HL-60 (cell line): ENCODE results near the gene CWH43.
"Not testable (repeated sequence)": the region's sequence is repeated elsewhere in the genome, so short reads cannot be mapped to it uniquely, and the experiment has no call there.

Source experiments
- POLR2AphosphoS5 ChIP-seq: IDR thresholded peaks from 2 replicates; pipeline ENCODE4 v1.6.1; 2012; ENCODE audit warnings: low read depth
- TF ChIP-seq, protein P1 (sequence below): IDR thresholded peaks from one replicate; pipeline ENCODE4 v1.5.1; 2011; ENCODE audit warnings: low read length, control low read depth, inconsistent platforms; ENCODE audit not compliant: insufficient read depth

DNA sequence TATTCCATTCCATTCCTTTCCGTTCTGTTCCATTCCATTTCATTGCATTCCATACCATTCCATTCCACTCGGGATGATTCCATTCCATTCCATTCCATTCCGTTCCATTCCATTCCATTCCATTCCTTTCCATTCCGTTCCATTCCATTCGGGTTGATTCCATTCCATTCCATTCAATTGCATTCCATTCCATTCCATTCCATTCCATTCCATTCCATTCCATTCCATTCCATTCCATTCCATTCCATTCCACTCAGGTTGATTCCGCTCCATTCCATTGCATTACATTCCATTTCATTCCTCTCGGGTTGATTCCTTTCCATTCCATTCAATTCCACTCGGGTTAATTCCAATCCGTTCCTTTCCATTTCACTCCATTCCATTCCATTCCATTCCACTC, 111.0 kb downstream of the CWH43 start:
- TF ChIP-seq, protein P1, sequence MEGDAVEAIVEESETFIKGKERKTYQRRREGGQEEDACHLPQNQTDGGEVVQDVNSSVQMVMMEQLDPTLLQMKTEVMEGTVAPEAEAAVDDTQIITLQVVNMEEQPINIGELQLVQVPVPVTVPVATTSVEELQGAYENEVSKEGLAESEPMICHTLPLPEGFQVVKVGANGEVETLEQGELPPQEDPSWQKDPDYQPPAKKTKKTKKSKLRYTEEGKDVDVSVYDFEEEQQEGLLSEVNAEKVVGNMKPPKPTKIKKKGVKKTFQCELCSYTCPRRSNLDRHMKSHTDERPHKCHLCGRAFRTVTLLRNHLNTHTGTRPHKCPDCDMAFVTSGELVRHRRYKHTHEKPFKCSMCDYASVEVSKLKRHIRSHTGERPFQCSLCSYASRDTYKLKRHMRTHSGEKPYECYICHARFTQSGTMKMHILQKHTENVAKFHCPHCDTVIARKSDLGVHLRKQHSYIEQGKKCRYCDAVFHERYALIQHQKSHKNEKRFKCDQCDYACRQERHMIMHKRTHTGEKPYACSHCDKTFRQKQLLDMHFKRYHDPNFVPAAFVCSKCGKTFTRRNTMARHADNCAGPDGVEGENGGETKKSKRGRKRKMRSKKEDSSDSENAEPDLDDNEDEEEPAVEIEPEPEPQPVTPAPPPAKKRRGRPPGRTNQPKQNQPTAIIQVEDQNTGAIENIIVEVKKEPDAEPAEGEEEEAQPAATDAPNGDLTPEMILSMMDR, result not testable (repeated sequence)
- TF ChIP-seq POLR2AphosphoS5, result not testable (repeated sequence)
